RWPE1 (cell line): Measurements from ENCODE around the gene DNAJC22.

Experiments
- CTCF ChIA-PET: fragments of 350-600 bp; sonication (Branson Sonifier 250); formaldehyde crosslinking; extraction: SDS; loops from one replicate; lab custom pipeline; 2021; lab: Yijun Ruan, JAX
- POLR2A ChIA-PET: fragments of 400-600 bp; formaldehyde crosslinking; extraction: SDS; loops from one replicate; lab custom pipeline; 2020; ENCODE audit warnings: antibody characterized with exemption; ENCODE audit not compliant: low non-redundant PET; lab: Yijun Ruan, JAX
- DNase-seq: peaks from one replicate; pipeline ENCODE4 v3.0.0; 2012; ENCODE audit warnings: low spot score
- H3K27ac ChIP-seq: fragments of 450-650 bp; 2 replicates; pipeline ENCODE4 v1.5.1; 2017
- CTCF ChIP-seq: fragments of 450-650 bp; conservative IDR thresholded peaks from 2 replicates; pipeline ENCODE4 v1.5.1; 2017; ENCODE audit warnings: low read depth, mild to moderate bottlenecking

The DNAJC22 gene

GRCh38 chr12:49359671-49360070 lies 13.0 kb downstream of the DNAJC22 start:
- no peak for TF ChIP-seq CTCF
- peak overlapping the region; percentile 86 for H3K27ac ChIP-seq
- CTCF ChIA-PET: interaction anchor here (0.7 to 3.9 kb wide), 7 partner anchors 17 to 288 kb away, joined by 3 to 92 read pairs (median 12); partner anchors contain the start of gene TROAP
- POLR2A ChIA-PET: no interaction called here
- DNase-seq: no peak

- ChIA-PET CTCF (interaction anchor here (0.9 to 1.3 kb wide), 2 partner anchors 14 to 15 kb away, joined by 3 to 4 read pairs; no protein-coding TSS in a partner anchor), POLR2A (no interaction called here)
- TF ChIP-seq CTCF: no peak
- no peak overlapping the region for H3K27ac ChIP-seq
- no peak for DNase-seq
Observed at GRCh38 chr12:49362077-49362476, 15.4 kb downstream of the DNAJC22 start.

GRCh38 chr12:49364989-49365388 lies 18.3 kb downstream of the DNAJC22 start:
- TF ChIP-seq CTCF: no peak
- ChIA-PET CTCF (interaction anchor here (1.7 kb wide), 1 partner anchor 150 kb away, joined by 6 read pairs; no protein-coding TSS in a partner anchor), POLR2A (no interaction called here)
- H3K27ac ChIP-seq: peak overlapping the region; percentile 62
- DNase-seq: peak; percentile 85

GRCh38 chr12:49365542-49365941 lies 18.9 kb downstream of the DNAJC22 start:
- H3K27ac ChIP-seq: peak overlapping the region; percentile 98
- POLR2A ChIA-PET: no interaction called here
- no peak for DNase-seq
- no peak for TF ChIP-seq CTCF
- CTCF ChIA-PET: interaction anchor here (0.6 to 1.7 kb wide), 2 partner anchors 7 to 149 kb away, joined by 3 to 6 read pairs; no protein-coding TSS in a partner anchor

- peak overlapping the region; percentile 98 for H3K27ac ChIP-seq
- ChIA-PET CTCF (interaction anchor here (0.6 to 1.7 kb wide), 5 partner anchors 8 to 148 kb away, joined by 3 to 6 read pairs (median 4); no protein-coding TSS in a partner anchor), POLR2A (interaction anchor here (0.6 to 0.8 kb wide), 2 partner anchors 135 to 224 kb away, joined by 3 to 8 read pairs; no protein-coding TSS in a partner anchor)
- no peak for TF ChIP-seq CTCF
- no peak for DNase-seq
Observed at GRCh38 chr12:49366096-49366651, 19.5 kb downstream of the DNAJC22 start.

GRCh38 chr12:49366652-49367380 lies 20.1 kb downstream of the DNAJC22 start:
- CTCF ChIA-PET: interaction anchor here (0.7 to 1.6 kb wide), 4 partner anchors 8 to 147 kb away, joined by 3 to 6 read pairs (median 5); no protein-coding TSS in a partner anchor
- POLR2A ChIA-PET: interaction anchor here (0.6 to 1.1 kb wide), 11 partner anchors 8 to 1155 kb away, joined by 3 to 9 read pairs (median 3); no protein-coding TSS in a partner anchor
- H3K27ac ChIP-seq: peak overlapping the region; percentile 98
- TF ChIP-seq CTCF: peak; percentile 12; the same call in 1 of the 2 replicates
- peak; percentile 94 for DNase-seq
